Mesothelial cell of epicardium (in vitro differentiated cells): ENCODE data around the gene DGCR8. TPM values are rescaled to one million over a fixed set of nuclear protein-coding genes. Genes with fewer than 3 reads are reported as not detected.
A peak's percentile ranks its signal among the peaks of the same experiment; 100 is the strongest.

Experiments used
- DNase-seq, 2 experiments: peaks; one replicate each; pipeline ENCODE4 v3.0.0; 2021; ENCODE audit warnings: low spot score in 2 of 2; ENCODE audit not compliant: unreplicated experiment in 2 of 2
- H3K27ac Mint-ChIP-seq: 2 replicates; pipeline ENCODE4 v1.8.0; 2021; ENCODE audit warnings: mixed read lengths
- H3K27me3 Mint-ChIP-seq: 2 replicates; pipeline ENCODE4 v1.8.0; 2021; ENCODE audit warnings: low read depth, mixed read lengths
- H3K36me3 Mint-ChIP-seq: 2 replicates; pipeline ENCODE4 v1.8.0; 2021; ENCODE audit warnings: mixed read lengths
- H3K4me1 Mint-ChIP-seq: 2 replicates; pipeline ENCODE4 v1.8.0; 2021; ENCODE audit warnings: mixed read lengths
- H3K4me3 Mint-ChIP-seq: 2 replicates; pipeline ENCODE4 v1.8.0; 2021; ENCODE audit warnings: mild to moderate bottlenecking, moderate library complexity, mixed read lengths
- H3K9me3 Mint-ChIP-seq: 2 replicates; pipeline ENCODE4 v1.8.0; 2021; ENCODE audit warnings: mixed read lengths
- CTCF ChIP-seq: fragments of 200-600 bp; sonication (generic); IDR thresholded peaks from one replicate; pipeline ENCODE4 v1.5.0; 2021; ENCODE audit warnings: antibody characterized with exemption; ENCODE audit not compliant: unreplicated experiment
- total RNA-seq: library from RNA; stranded (reverse); gene quantifications from 3 replicates; pipeline ENCODE4 v1.2.1, GENCODE V29; 2021

Gene DGCR8
- total RNA-seq, 1 donor from 2014 or later, result 71.5 TPM

- peaks cover 9% of the 10 kb centered on the region for H3K36me3 Mint-ChIP-seq
- H3K4me3 Mint-ChIP-seq, result peak within 1 kb of the TSS; percentile 84
- no peaks in the 10 kb centered on the region for H3K27me3 Mint-ChIP-seq
- H3K27ac Mint-ChIP-seq, result peak within 1 kb of the TSS; percentile 95
- no peaks in the 10 kb centered on the region for H3K9me3 Mint-ChIP-seq
- peak; percentile 95 to 98 for DNase-seq
- no peak for TF ChIP-seq CTCF
- H3K4me1 Mint-ChIP-seq, result peaks cover 18% of the 10 kb centered on the region
These were observed 37.1 kb downstream of the DGCR8 start, which contains the start of gene TRMT2A for GRCh38 chr22:20116951-20117632. Gene TRMT2A (minus strand): TSS chr22:20117226. CDS start chr22:20116906, 320 bp downstream.

GRCh38 chr22:20117633-20118299 is 37.7 kb downstream of the DGCR8 start:
- peaks cover 18% of the 10 kb centered on the region for H3K4me1 Mint-ChIP-seq
- no peaks in the 10 kb centered on the region for H3K27me3 Mint-ChIP-seq
- H3K9me3 Mint-ChIP-seq, result no peaks in the 10 kb centered on the region
- DNase-seq, result no peak
- TF ChIP-seq CTCF, result no peak
- peak overlapping the region; percentile 91 for H3K27ac Mint-ChIP-seq
- peak overlapping the region; percentile 84 for H3K4me3 Mint-ChIP-seq
- peaks cover 13% of the 10 kb centered on the region for H3K36me3 Mint-ChIP-seq

GRCh38 chr22:20118300-20119020 is 38.4 kb downstream of the DGCR8 start:
- Mint-ChIP-seq H3K27me3 (no peaks in the 10 kb centered on the region), H3K4me3 (peak overlapping the region; percentile 84), H3K27ac (peak overlapping the region; percentile 91), H3K36me3 (peaks cover 13% of the 10 kb centered on the region), H3K9me3 (no peaks in the 10 kb centered on the region), H3K4me1 (peaks cover 18% of the 10 kb centered on the region)
- no peak for TF ChIP-seq CTCF
- DNase-seq, result no peak

GRCh38 chr22:20121856-20122415 is 41.9 kb downstream of the DGCR8 start:
- no peak for TF ChIP-seq CTCF

GRCh38 chr22:20123366-20124082 is 43.5 kb downstream of the DGCR8 start:
- H3K4me3 Mint-ChIP-seq, result no peak overlapping the region
- no peak for TF ChIP-seq CTCF
- peaks cover 8% of the 10 kb centered on the region for H3K4me1 Mint-ChIP-seq
- no peak for DNase-seq
- H3K27ac Mint-ChIP-seq, result no peak overlapping the region
- H3K27me3 Mint-ChIP-seq, result no peaks in the 10 kb centered on the region
- no peaks in the 10 kb centered on the region for H3K9me3 Mint-ChIP-seq
- peaks cover 15% of the 10 kb centered on the region for H3K36me3 Mint-ChIP-seq

More at GRCh38 chr22:20121856-20122415, 41.9 kb downstream of the DGCR8 start:
- Mint-ChIP-seq H3K4me1 (peaks cover 14% of the 10 kb centered on the region), H3K27me3 (no peaks in the 10 kb centered on the region), H3K27ac (no peak overlapping the region), H3K36me3 (peaks cover 12% of the 10 kb centered on the region), H3K9me3 (no peaks in the 10 kb centered on the region), H3K4me3 (no peak overlapping the region)
- no peak for DNase-seq
